OCI-LY7 (cell line): Measurements from ENCODE around the gene MTUS2. TPM values are rescaled to one million over a fixed set of nuclear protein-coding genes. Genes with fewer than 3 reads are reported as not detected.

Experiments used
- BruUV-seq: library from RNA; stranded (reverse); fragments of 400-500 nt; replicated peaks from 2 replicates; lab custom pipeline; 2021; lab: Mats Ljungman, UMichigan
- CTCF ChIA-PET: fragments of 300-600 bp; sonication (Branson Sonifier 250); formaldehyde crosslinking; loops from one replicate; lab custom pipeline; 2022; ENCODE audit warnings: antibody characterized with exemption; ENCODE audit not compliant: unreplicated experiment; lab: Charles Lee
- POLR2A ChIA-PET: fragments of 300-600 bp; sonication (Branson Sonifier 250); formaldehyde crosslinking; loops from one replicate; lab custom pipeline; 2022; ENCODE audit warnings: antibody characterized with exemption; lab: Charles Lee
- DNase-seq: peaks from one replicate; pipeline ENCODE4 v3.0.0-alpha.2; 2015; ENCODE audit warnings: low spot score
- H2AFZ ChIP-seq: fragments of 200-600 bp; sonication (generic), shearing (Covaris generic); 2 replicates; pipeline ENCODE4 v1.6.1; 2014; ENCODE audit warnings: mild to moderate bottlenecking, antibody characterized with exemption, low read length, moderate library complexity
- H3K27ac ChIP-seq: fragments of 200-600 bp; sonication (generic); 2 replicates; pipeline ENCODE4 v1.5.1; 2014; ENCODE audit warnings: mixed run types, low read depth, mild to moderate bottlenecking, moderate library complexity, low read length, inconsistent platforms; ENCODE audit not compliant: poor library complexity, severe bottlenecking
- H3K36me3 ChIP-seq: fragments of 200-600 bp; sonication (generic); 2 replicates; pipeline ENCODE4 v1.6.1; 2014; ENCODE audit warnings: mild to moderate bottlenecking, antibody characterized with exemption, low read length, moderate library complexity, mixed read lengths; ENCODE audit not compliant: insufficient read depth
- H3K4me1 ChIP-seq: fragments of 200-600 bp; sonication (generic); 2 replicates; pipeline ENCODE4 v1.5.1; 2014; ENCODE audit warnings: mild to moderate bottlenecking, low read length; ENCODE audit not compliant: insufficient read depth, poor library complexity, severe bottlenecking
- H3K4me2 ChIP-seq: fragments of 200-600 bp; sonication (generic); 2 replicates; pipeline ENCODE4 v1.6.1; 2014; ENCODE audit warnings: mild to moderate bottlenecking, low read length
- H3K4me3 ChIP-seq: fragments of 200-600 bp; sonication (generic); 2 replicates; pipeline ENCODE4 v1.5.1; 2014; ENCODE audit warnings: mild to moderate bottlenecking, low read depth, low read length; ENCODE audit not compliant: poor library complexity, severe bottlenecking
- H3K79me2 ChIP-seq: fragments of 200-600 bp; sonication (generic); 2 replicates; pipeline ENCODE4 v1.6.1; 2016; ENCODE audit warnings: low read depth, mild to moderate bottlenecking, low read length, moderate library complexity, mixed read lengths; ENCODE audit not compliant: insufficient read depth
- H3K9me2 ChIP-seq: fragments of 200-600 bp; sonication (generic); 2 replicates; pipeline ENCODE4 v1.6.1; 2016; ENCODE audit warnings: mild to moderate bottlenecking, low read length, mixed read lengths; ENCODE audit not compliant: insufficient read depth
- H3K9me3 ChIP-seq: fragments of 200-600 bp; sonication (generic); 2 replicates; pipeline ENCODE4 v1.6.1; 2014; ENCODE audit warnings: mild to moderate bottlenecking, mixed run types, low read length, mixed read lengths
- H4K20me1 ChIP-seq: fragments of 200-600 bp; sonication (generic); 2 replicates; pipeline ENCODE4 v1.6.1; 2014; ENCODE audit warnings: mild to moderate bottlenecking, antibody characterized with exemption, low read length, moderate library complexity, mixed read lengths; ENCODE audit not compliant: insufficient read depth
- EZH2phosphoT487 ChIP-seq: fragments of 200-600 bp; sonication (generic); IDR thresholded peaks from 2 replicates; pipeline ENCODE4 v1.6.1; 2018; ENCODE audit warnings: low read depth, borderline replicate concordance, mild to moderate bottlenecking, mixed run types, antibody characterized with exemption, low read length, moderate library complexity, mixed read lengths
- intact Hi-C: fragments of 100-400 bp; cut with micrococcal nuclease; formaldehyde crosslinking; loops from one replicate; pipeline ENCODE4 v1.10.0; 2022; ENCODE audit not compliant: unreplicated experiment
- total RNA-seq, 2 experiments: library from RNA; depleted of rRNA in 1 of 2; stranded (reverse); fragments of >200 nt in 1 of 2; shearing (Covaris generic) in 1 of 2; gene quantifications; 2 replicates each; pipeline ENCODE4 v1.2.3, GENCODE V29; 2014 to 2022
- TF ChIP-seq, protein P1 (sequence below): fragments of 200-600 bp; sonication (generic); conservative IDR thresholded peaks from 2 replicates; pipeline ENCODE4 v1.5.1; 2014; ENCODE audit warnings: mild to moderate bottlenecking, antibody characterized with exemption, low read length, moderate library complexity, mixed read lengths

MTUS2 gene
- total RNA-seq, 2 experiments from 2014 or later = 0.16 to 9.8 TPM

GRCh38 chr13:29369060-29369743 lies 549.1 kb downstream of the MTUS2 start:
- intact Hi-C loops = loop anchor here (1.0 kb wide), 1 partner anchor 103 kb away; no protein-coding TSS in a partner anchor
- TF ChIP-seq EZH2phosphoT487 = no peak
- TF ChIP-seq, protein P1, sequence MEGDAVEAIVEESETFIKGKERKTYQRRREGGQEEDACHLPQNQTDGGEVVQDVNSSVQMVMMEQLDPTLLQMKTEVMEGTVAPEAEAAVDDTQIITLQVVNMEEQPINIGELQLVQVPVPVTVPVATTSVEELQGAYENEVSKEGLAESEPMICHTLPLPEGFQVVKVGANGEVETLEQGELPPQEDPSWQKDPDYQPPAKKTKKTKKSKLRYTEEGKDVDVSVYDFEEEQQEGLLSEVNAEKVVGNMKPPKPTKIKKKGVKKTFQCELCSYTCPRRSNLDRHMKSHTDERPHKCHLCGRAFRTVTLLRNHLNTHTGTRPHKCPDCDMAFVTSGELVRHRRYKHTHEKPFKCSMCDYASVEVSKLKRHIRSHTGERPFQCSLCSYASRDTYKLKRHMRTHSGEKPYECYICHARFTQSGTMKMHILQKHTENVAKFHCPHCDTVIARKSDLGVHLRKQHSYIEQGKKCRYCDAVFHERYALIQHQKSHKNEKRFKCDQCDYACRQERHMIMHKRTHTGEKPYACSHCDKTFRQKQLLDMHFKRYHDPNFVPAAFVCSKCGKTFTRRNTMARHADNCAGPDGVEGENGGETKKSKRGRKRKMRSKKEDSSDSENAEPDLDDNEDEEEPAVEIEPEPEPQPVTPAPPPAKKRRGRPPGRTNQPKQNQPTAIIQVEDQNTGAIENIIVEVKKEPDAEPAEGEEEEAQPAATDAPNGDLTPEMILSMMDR = peak; percentile 84
- H3K36me3 ChIP-seq = no peaks in the 10 kb centered on the region
- no TSS peak for BruUV-seq
- DNase-seq = peak; percentile 75
- no peaks in the 10 kb centered on the region for H3K9me2 ChIP-seq
- no peaks in the 10 kb centered on the region for H3K9me3 ChIP-seq
- H2AFZ ChIP-seq = peak overlapping the region; percentile 72
- H3K79me2 ChIP-seq = no peaks in the 10 kb centered on the region
- POLR2A ChIA-PET = interaction anchor here (0.9 kb wide), 1 partner anchor 36 kb away, joined by 3 read pairs; no protein-coding TSS in a partner anchor
- no peaks in the 10 kb centered on the region for H4K20me1 ChIP-seq
- peaks cover 12% of the 10 kb centered on the region for H3K4me1 ChIP-seq
- peak overlapping the region; percentile 28 for H3K4me2 ChIP-seq
- CTCF ChIA-PET = interaction anchor here (1.1 kb wide), 2 partner anchors 66 to 289 kb away, joined by 3 to 4 read pairs; no protein-coding TSS in a partner anchor
- H3K27ac ChIP-seq = peak overlapping the region; percentile 5
- no peak overlapping the region for H3K4me3 ChIP-seq

GRCh38 chr13:29379281-29379680 lies 559.1 kb downstream of the MTUS2 start:
- Histone ChIP-seq H3K9me2 (no peaks in the 10 kb centered on the region), H3K4me1 (no peaks in the 10 kb centered on the region), H2AFZ (no peak overlapping the region), H3K27ac (no peak overlapping the region), H3K36me3 (no peaks in the 10 kb centered on the region), H3K9me3 (no peaks in the 10 kb centered on the region), H3K4me2 (no peak overlapping the region), H3K4me3 (no peak overlapping the region), H4K20me1 (no peaks in the 10 kb centered on the region), H3K79me2 (no peaks in the 10 kb centered on the region)
- DNase-seq = no peak
- TF ChIP-seq, protein P1 = no peak
- no peak for TF ChIP-seq EZH2phosphoT487
- CTCF ChIA-PET = no interaction called here
- intact Hi-C loops = no loop called here
- POLR2A ChIA-PET = no interaction called here
- no TSS peak for BruUV-seq

GRCh38 chr13:29379865-29380264 lies 559.7 kb downstream of the MTUS2 start:
- Histone ChIP-seq H3K27ac (no peak overlapping the region), H2AFZ (no peak overlapping the region), H3K4me2 (no peak overlapping the region), H4K20me1 (no peaks in the 10 kb centered on the region), H3K9me3 (no peaks in the 10 kb centered on the region), H3K79me2 (no peaks in the 10 kb centered on the region), H3K36me3 (no peaks in the 10 kb centered on the region), H3K9me2 (no peaks in the 10 kb centered on the region), H3K4me1 (no peaks in the 10 kb centered on the region), H3K4me3 (no peak overlapping the region)
- ChIA-PET POLR2A (no interaction called here), CTCF (no interaction called here)
- no peak for DNase-seq
- intact Hi-C loops = no loop called here
- no TSS peak for BruUV-seq
- TF ChIP-seq, protein P1 = no peak
- TF ChIP-seq EZH2phosphoT487 = no peak
